Uterus (tissue), 4 donors: ENCODE results near the gene IFIT2. TPM values are rescaled to one million over a fixed set of nuclear protein-coding genes. Genes with fewer than 3 reads are reported as not detected.

Experiments used
- DNase-seq, 2 donors: peaks; one replicate each; pipeline ENCODE4 v3.0.0-alpha.2; 2019 to 2020
- H3K27ac ChIP-seq, 2 donors: fragments of 200-600 bp; sonication (generic); 1 replicate in 1 of 2; 2 replicates in 1 of 2; pipeline ENCODE4 v1.5.1; 2016 to 2018
- H3K27me3 ChIP-seq, 2 donors: fragments of 200-600 bp; sonication (generic); one replicate each; pipeline ENCODE4 v1.5.1; 2018 to 2019; ENCODE audit warnings: control low read depth in 1 of 2
- H3K36me3 ChIP-seq, 2 donors: fragments of 200-600 bp; sonication (generic); one replicate each; pipeline ENCODE4 v1.5.1; 2019; ENCODE audit warnings: control low read depth in 1 of 2
- H3K4me1 ChIP-seq, 2 donors: fragments of 200-600 bp; sonication (generic); one replicate each; pipeline ENCODE4 v1.5.1; 2018 to 2019; ENCODE audit warnings: control low read depth in 1 of 2
- H3K4me3 ChIP-seq, 2 donors: fragments of 200-600 bp; sonication (generic); 1 replicate in 1 of 2; 2 replicates in 1 of 2; pipeline ENCODE4 v1.5.1; 2018 to 2019; ENCODE audit warnings: mild to moderate bottlenecking in 1 of 2
- H3K9me3 ChIP-seq, 2 donors: fragments of 200-600 bp; sonication (generic); one replicate each; pipeline ENCODE4 v1.5.1; 2019; ENCODE audit warnings: control low read depth in 1 of 2
- CTCF ChIP-seq, 4 experiments: fragments of 200-600 bp in 2 of 4; fragments of 450-650 bp in 2 of 4; sonication (generic) in 2 of 4; IDR thresholded peaks; one replicate each; pipeline ENCODE4 v1.5.1; 2016 to 2019; ENCODE audit warnings: antibody characterized with exemption in 4 of 4, mild to moderate bottlenecking in 2 of 4, moderate library complexity in 1 of 4
- POLR2A ChIP-seq, 2 donors: fragments of 450-650 bp; IDR thresholded peaks; one replicate each; pipeline ENCODE4 v1.6.1; 2016; ENCODE audit warnings: antibody characterized with exemption in 2 of 2, mild to moderate bottlenecking in 1 of 2, moderate library complexity in 1 of 2
- intact Hi-C: fragments of 100-400 bp; cut with DNase I; formaldehyde crosslinking; loops from one replicate; pipeline ENCODE4 v1.15.1; 2023; ENCODE audit warnings: low total_unique reads
- total RNA-seq, 4 donors: library from RNA; depleted of rRNA in 3 of 4; stranded (reverse); fragments of >200 nt in 3 of 4; gene quantifications; one replicate each; pipeline versions ENCODE4 v1.1.0 to v1.2.4, GENCODE V29; 2014 to 2023
- donor health status: DM: yes; HTN: yes; CAD: no.

Gene IFIT2
- total RNA-seq, 4 donors from 2014 or later = 1.5 to 17.7 (median 6.1) TPM

- Histone ChIP-seq H3K27ac (no peak overlapping the region), H3K9me3 (no peaks in the 10 kb centered on the region), H3K4me3 (no peak overlapping the region), H3K4me1 (peaks cover 0 to 8% of the 10 kb centered on the region in 2 donors), H3K36me3 (no peaks in the 10 kb centered on the region), H3K27me3 (no peaks in the 10 kb centered on the region)
- TF ChIP-seq CTCF (IDR thresholded peaks at IDR 0.05) (no peak), POLR2A (IDR thresholded peaks at IDR 0.05) (no peak)
- no peak for DNase-seq
- intact Hi-C loops = no loop called here
Observed at GRCh38 chr10:89345367-89346000, 43.6 kb downstream of the IFIT2 start.

- Histone ChIP-seq H3K9me3 (no peaks in the 10 kb centered on the region), H3K36me3 (no peaks in the 10 kb centered on the region), H3K27me3 (no peaks in the 10 kb centered on the region), H3K27ac (peak overlapping the region in 1 of 2 donors; percentile 66), H3K4me1 (peaks cover 0 to 13% of the 10 kb centered on the region in 2 donors), H3K4me3 (no peak overlapping the region)
- DNase-seq = no peak
- no peak for TF ChIP-seq CTCF (IDR thresholded peaks at IDR 0.05)
- TF ChIP-seq POLR2A (IDR thresholded peaks at IDR 0.05) = peak in 1 of 2 donors; percentile 16
- intact Hi-C loops = no loop called here
Observed at GRCh38 chr10:89346405-89347254, 44.8 kb downstream of the IFIT2 start.

GRCh38 chr10:89347701-89348457 lies 46.0 kb downstream of the IFIT2 start:
- no peaks in the 10 kb centered on the region for H3K36me3 ChIP-seq
- TF ChIP-seq POLR2A (IDR thresholded peaks at IDR 0.05) = no peak
- no peak for TF ChIP-seq CTCF (IDR thresholded peaks at IDR 0.05)
- H3K4me1 ChIP-seq = peaks cover 0 to 21% of the 10 kb centered on the region in 2 donors
- no peaks in the 10 kb centered on the region for H3K27me3 ChIP-seq
- H3K4me3 ChIP-seq = no peak overlapping the region
- intact Hi-C loops = no loop called here
- no peak for DNase-seq
- H3K27ac ChIP-seq = peak overlapping the region; percentile 47 to 66
- H3K9me3 ChIP-seq = no peaks in the 10 kb centered on the region

GRCh38 chr10:89348481-89348880 lies 46.6 kb downstream of the IFIT2 start:
- TF ChIP-seq CTCF (IDR thresholded peaks at IDR 0.05) (no peak), POLR2A (IDR thresholded peaks at IDR 0.05) (no peak)
- Histone ChIP-seq H3K4me1 (peaks cover 0 to 21% of the 10 kb centered on the region in 2 donors), H3K27ac (peak overlapping the region in 1 of 2 donors; percentile 66), H3K9me3 (no peaks in the 10 kb centered on the region), H3K36me3 (no peaks in the 10 kb centered on the region), H3K27me3 (no peaks in the 10 kb centered on the region), H3K4me3 (no peak overlapping the region)
- intact Hi-C loops = no loop called here
- DNase-seq = no peak
